GM18870 (cell line): ENCODE results near the gene VSIG10L.

Source experiments
- ATAC-seq: cut with Tn5 transposase; IDR thresholded peaks from one replicate; pipeline ENCODE4 v1.9.1; 2021; ENCODE audit warnings: moderate library complexity; ENCODE audit not compliant: unreplicated experiment

The VSIG10L gene

GRCh38 chr19:51318687-51319648, 23.0 kb downstream of the VSIG10L start:
- no peak for ATAC-seq

DNA sequence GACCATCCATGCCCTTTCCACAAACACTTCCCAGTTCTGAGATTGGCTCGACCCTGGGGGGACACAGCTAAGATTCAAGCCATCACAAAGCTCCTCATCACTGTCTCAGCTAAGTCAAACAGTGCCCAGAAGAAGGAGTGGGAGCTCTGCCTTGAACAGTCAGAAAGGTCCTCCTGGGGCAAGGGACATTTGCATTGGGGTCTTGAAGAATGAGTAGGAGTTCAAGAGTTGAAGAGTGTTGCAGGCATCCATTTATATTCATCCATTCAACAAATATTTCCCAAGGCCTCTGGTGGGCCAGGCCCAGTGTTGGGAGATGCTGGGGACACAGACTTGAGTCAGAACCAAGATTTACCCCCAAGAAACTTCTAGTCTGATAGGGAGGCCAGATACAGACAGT, 24.0 kb downstream of the VSIG10L start:
- ATAC-seq: no peak

GRCh38 chr19:51317376-51317775, 24.6 kb downstream of the VSIG10L start:
- no peak for ATAC-seq

DNA sequence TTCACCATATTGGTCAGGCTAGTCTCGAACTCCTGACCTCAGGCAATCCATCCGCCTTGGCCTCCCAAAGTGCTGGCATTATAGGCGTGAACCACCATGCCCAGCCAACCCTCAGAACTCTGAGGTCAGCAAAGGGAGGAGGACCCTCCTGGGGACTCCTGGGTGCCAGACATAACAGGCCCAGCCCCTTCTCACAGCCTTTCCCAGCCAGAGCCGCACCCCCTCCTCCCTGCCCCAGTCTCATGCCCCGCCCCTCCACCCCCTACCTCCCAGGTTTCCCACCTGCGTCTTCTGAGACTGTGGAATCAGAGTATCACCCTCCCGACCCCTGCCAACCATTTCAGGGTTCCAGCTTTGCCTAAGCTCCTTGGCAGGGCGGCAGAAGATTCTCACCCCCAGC, 25.3 kb downstream of the VSIG10L start:
- no peak for ATAC-seq

DNA sequence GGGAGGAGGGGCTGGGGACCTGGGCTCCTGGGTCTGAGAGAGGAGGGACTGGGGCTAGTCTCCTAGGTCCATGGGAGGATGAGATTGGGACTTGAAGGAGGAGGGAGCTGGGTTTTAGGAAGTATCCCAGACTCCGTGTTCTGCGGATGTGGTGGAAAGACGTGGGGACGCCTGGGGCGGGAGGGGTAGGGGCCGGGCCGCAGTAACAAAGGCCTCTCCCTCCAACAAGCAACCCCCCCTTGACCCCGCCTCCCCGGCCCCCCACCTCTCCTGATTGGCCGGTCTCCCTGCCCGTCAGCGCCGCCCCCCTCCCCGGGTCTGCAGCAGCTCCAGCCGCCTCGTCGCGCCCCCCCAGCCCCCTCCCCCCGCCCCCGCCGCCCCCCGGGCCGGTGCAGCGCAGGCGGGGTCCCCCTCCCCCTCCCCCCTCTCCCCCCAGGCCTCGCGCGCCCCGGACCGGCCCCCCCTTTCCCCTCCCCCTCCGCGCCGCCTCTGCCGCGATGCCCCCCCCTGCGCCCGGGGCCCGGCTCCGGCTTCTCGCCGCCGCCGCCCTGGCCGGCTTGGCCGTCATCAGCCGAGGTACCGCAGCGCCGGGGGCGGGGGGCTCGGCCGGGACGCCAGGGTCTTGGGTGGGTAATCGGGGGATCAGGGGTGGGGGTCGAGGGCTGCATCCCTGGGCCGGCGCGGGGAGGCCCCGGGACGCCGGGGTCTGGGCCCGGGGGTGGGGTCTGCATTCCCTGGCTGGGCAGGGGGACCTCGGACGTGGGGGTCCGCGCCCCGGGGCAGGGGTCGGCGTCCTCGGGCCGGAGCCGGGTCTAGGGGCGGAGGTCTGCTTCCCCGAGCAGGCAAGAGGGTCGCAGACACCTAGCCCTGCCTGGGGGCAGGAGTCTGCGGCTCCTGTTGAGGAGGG, 30.3 kb downstream of the VSIG10L start, which contains the start of gene IGLON5:
Gene IGLON5 (plus strand): TSS at position 294 of the 907 bp plus-strand sequence. CDS start 204 bp downstream, at position 498.
- ATAC-seq: no peak

DNA sequence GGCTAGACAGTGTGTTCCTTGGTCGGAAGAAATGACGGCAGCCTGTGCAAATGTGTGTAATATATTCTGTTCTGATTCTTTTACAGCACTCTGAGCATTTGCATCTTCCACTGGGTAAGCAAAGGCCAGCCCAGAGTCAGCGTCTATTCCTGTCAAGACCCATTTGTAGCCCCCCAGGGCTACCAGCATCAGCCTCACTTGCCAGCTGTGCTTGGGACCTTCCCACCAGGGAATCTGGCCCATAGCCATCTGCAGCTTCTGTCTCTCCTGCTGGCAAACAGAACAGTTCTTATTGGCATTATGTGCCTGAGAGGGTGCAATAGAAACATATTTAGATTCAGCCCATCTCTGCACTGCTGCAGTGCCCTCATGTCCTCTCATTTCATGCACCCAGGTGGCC, 36.5 kb downstream of the VSIG10L start:
- no peak for ATAC-seq

GRCh38 chr19:51301266-51301665, 40.7 kb downstream of the VSIG10L start:
- no peak for ATAC-seq

DNA sequence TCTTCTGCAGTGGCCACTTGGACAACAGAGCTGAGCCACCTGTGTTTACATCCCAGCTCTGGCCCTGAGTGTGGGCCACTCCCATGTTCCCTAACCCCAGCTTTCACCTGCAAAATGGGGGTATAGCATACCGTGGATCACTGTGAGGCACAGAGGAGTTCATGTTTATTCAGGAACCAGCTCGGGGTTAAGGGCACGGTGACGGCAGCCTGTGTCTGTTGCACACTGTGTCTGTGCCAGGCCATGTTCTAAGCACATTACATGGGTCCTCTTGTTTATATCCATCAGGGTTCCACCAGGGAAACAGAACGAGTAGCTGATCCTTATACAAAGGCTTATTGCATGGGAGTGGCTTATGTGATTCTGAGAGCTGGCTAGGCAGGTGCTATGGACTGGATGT, 44.5 kb downstream of the VSIG10L start:
- ATAC-seq: no peak

- ATAC-seq: no peak
Observed at GRCh38 chr19:51296336-51297093, 45.4 kb downstream of the VSIG10L start.

DNA sequence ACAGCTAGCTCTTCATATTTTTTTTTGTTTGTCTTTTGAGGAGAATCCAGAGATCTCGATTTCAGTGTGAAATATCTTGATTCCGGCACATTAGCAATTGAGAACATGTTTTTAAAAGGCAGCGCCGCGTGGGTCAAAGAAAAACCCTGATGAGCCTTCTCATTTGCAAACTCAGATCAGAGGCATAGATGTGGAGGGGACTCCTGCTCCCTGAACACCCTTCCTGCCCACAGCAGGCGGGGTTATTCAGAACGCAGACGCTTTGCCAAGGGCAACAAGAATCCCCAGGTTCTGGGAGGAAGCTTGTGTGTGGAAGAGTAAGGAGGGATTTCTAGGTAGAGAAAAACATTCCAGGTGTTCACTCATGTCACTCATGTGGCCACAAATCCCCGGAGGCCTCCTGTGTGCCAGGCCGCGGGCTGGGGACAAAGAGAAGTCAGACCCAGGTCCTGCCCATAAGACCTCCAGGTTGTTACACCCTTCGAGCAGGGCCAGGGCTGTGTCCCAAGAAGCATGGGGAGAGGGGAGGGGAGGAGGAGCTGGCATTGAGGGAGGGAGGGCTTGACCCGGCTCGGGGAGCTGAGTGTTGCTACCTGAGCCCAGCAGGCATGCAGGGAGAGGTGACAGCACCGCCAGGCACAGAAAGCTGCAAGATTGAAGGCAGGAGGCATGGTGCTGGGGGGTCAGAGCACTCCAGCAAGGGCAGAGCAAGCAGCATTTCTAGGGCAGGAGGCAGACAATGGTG, 46.4 kb downstream of the VSIG10L start:
- no peak for ATAC-seq

DNA sequence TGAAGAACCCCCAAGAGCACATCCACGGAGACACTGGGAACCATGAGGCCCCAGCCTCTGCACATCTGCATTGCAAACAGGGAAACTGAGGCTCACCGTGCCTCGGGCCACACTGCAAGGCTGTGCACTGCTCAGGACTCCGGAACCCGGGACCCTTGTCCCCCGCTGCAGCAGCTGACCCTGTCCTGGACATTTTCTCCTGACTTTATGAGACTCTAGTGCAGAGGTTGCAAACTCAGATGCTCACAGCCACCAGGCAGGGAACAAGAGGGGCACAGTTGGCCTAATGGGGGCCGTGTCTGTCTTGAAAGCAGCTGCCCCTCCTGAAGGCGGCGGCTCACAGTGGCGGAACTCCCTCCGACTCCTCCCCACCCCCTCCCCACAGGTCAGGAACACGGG, 47.0 kb downstream of the VSIG10L start:
- ATAC-seq: no peak

GRCh38 chr19:51294211-51294976, 47.5 kb downstream of the VSIG10L start:
- ATAC-seq: no peak

- no peak for ATAC-seq
Observed at GRCh38 chr19:51293571-51294210, 48.2 kb downstream of the VSIG10L start.

GRCh38 chr19:51292971-51293370, 49.0 kb downstream of the VSIG10L start:
- ATAC-seq: no peak

DNA sequence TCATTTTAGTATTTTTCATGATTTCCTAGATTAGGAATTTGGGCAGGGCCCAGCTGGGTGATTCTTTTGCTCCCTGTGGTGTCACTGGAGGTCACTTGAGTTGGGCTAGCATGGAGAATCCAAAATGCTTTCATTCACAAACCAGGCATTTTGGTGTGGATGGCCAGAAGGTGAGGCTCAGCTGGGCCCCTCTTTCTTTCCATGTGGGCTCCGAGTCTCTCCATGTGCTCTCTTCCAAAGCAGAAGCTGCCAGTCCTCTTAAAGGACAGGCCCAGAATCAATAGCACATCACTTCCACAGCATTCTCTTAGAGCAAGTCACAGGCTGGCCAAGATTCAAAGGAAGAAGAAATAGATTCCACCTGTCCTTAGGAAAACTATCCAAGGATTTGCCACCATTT, 52.3 kb downstream of the VSIG10L start:
- ATAC-seq: no peak

- no peak for ATAC-seq
Observed at GRCh38 chr19:51285682-51286081, 56.3 kb downstream of the VSIG10L start.

GRCh38 chr19:51282335-51282734, 59.6 kb downstream of the VSIG10L start:
- ATAC-seq: no peak
